ENCODE data around the gene FDX1.

FDX1 gene

GRCh38 chr11:110467556-110467955 lies 37.8 kb downstream of the FDX1 start:
- no peak for DNase-seq (ENCODE audit: low read depth)

GRCh38 chr11:110468121-110468520 lies 38.4 kb downstream of the FDX1 start:
- DNase-seq (ENCODE audit: low read depth) = no peak

GRCh38 chr11:110469127-110469526 lies 39.4 kb downstream of the FDX1 start:
- no peak for DNase-seq (ENCODE audit: low read depth)

- DNase-seq (ENCODE audit: low read depth) = no peak
These were observed 41.0 kb downstream of the FDX1 start for GRCh38 chr11:110470716-110471115.

GRCh38 chr11:110471371-110471770 lies 41.6 kb downstream of the FDX1 start:
- DNase-seq (ENCODE audit: low read depth) = no peak

GRCh38 chr11:110472858-110473257 lies 43.1 kb downstream of the FDX1 start:
- no peak for DNase-seq (ENCODE audit: low read depth)

- DNase-seq (ENCODE audit: low read depth) = no peak
These were observed 44.0 kb downstream of the FDX1 start for GRCh38 chr11:110473706-110474105.

GRCh38 chr11:110474578-110474977 lies 44.8 kb downstream of the FDX1 start:
- no peak for DNase-seq (ENCODE audit: low read depth)

GRCh38 chr11:110475671-110476070 lies 45.9 kb downstream of the FDX1 start:
- no peak for DNase-seq (ENCODE audit: low read depth)

- no peak for DNase-seq (ENCODE audit: low read depth)
These were observed 48.7 kb downstream of the FDX1 start for GRCh38 chr11:110478410-110478809.

- DNase-seq (ENCODE audit: low read depth) = no peak
These were observed 49.7 kb downstream of the FDX1 start for GRCh38 chr11:110479108-110480101.

GRCh38 chr11:110481523-110481922 lies 51.8 kb downstream of the FDX1 start:
- DNase-seq (ENCODE audit: low read depth) = no peak

GRCh38 chr11:110486156-110486555 lies 56.4 kb downstream of the FDX1 start:
- DNase-seq (ENCODE audit: low read depth) = no peak

- DNase-seq (ENCODE audit: low read depth) = no peak
These were observed 58.7 kb downstream of the FDX1 start for GRCh38 chr11:110488446-110488845.

GRCh38 chr11:110490886-110491285 lies 61.1 kb downstream of the FDX1 start:
- DNase-seq (ENCODE audit: low read depth) = no peak

GRCh38 chr11:110491577-110492320 lies 62.0 kb downstream of the FDX1 start:
- DNase-seq (ENCODE audit: low read depth) = no peak

GRCh38 chr11:110492321-110492685 lies 62.6 kb downstream of the FDX1 start:
- DNase-seq (ENCODE audit: low read depth) = no peak

- no peak for DNase-seq (ENCODE audit: low read depth)
These were observed 63.6 kb downstream of the FDX1 start for GRCh38 chr11:110493346-110493745.

- no peak for DNase-seq (ENCODE audit: low read depth)
These were observed 67.7 kb downstream of the FDX1 start for GRCh38 chr11:110497231-110497978.

GRCh38 chr11:110501428-110501827 lies 71.7 kb downstream of the FDX1 start:
- no peak for DNase-seq (ENCODE audit: low read depth)

- no peak for DNase-seq (ENCODE audit: low read depth)
These were observed 76.0 kb downstream of the FDX1 start for GRCh38 chr11:110505528-110506284.

GRCh38 chr11:110507328-110507727 lies 77.6 kb downstream of the FDX1 start:
- no peak for DNase-seq (ENCODE audit: low read depth)

Data from stimulated activated CD4-positive, alpha-beta T cell treated with anti-CD3 and anti-CD28 coated beads, Interleukin-2, amount 100 ng/mL, for 4 hours (primary cell).